GM18526 (cell line): ENCODE measurements around the gene RNF175.

Experiments
- POLR2A ChIP-seq: IDR thresholded peaks from 3 replicates; pipeline ENCODE4 v1.6.1; 2011; ENCODE audit not compliant: insufficient read length; ENCODE audit errors: extremely low read depth

The RNF175 gene

GRCh38 chr4:153771046-153771445 lies 11.2 kb upstream of the RNF175 start:
- no peak for TF ChIP-seq POLR2A

GRCh38 chr4:153766758-153767157 lies 6.9 kb upstream of the RNF175 start:
- no peak for TF ChIP-seq POLR2A

- no peak for TF ChIP-seq POLR2A
Observed at GRCh38 chr4:153765894-153766293, 6.1 kb upstream of the RNF175 start.

GRCh38 chr4:153764601-153765368 lies 5.0 kb upstream of the RNF175 start:
- TF ChIP-seq POLR2A, result no peak

GRCh38 chr4:153763404-153763803 lies 3.6 kb upstream of the RNF175 start:
- TF ChIP-seq POLR2A, result no peak

- TF ChIP-seq POLR2A, result no peak
Observed at GRCh38 chr4:153758688-153759406, 977 bp downstream of the RNF175 start.

- TF ChIP-seq POLR2A, result no peak
Observed at GRCh38 chr4:153758136-153758535, 1.7 kb downstream of the RNF175 start.

- TF ChIP-seq POLR2A, result no peak
Observed at GRCh38 chr4:153757407-153757806, 2.4 kb downstream of the RNF175 start.

- TF ChIP-seq POLR2A, result no peak
Observed at GRCh38 chr4:153755186-153755585, 4.6 kb downstream of the RNF175 start.

- no peak for TF ChIP-seq POLR2A
Observed at GRCh38 chr4:153750197-153750817, 9.5 kb downstream of the RNF175 start.

- TF ChIP-seq POLR2A, result no peak
Observed at GRCh38 chr4:153748378-153748777, 11.4 kb downstream of the RNF175 start.

GRCh38 chr4:153747406-153747955 lies 12.3 kb downstream of the RNF175 start:
- no peak for TF ChIP-seq POLR2A

GRCh38 chr4:153745651-153746050 lies 14.2 kb downstream of the RNF175 start:
- TF ChIP-seq POLR2A, result no peak

- no peak for TF ChIP-seq POLR2A
Observed at GRCh38 chr4:153741541-153741940, 18.3 kb downstream of the RNF175 start.

- no peak for TF ChIP-seq POLR2A
Observed at GRCh38 chr4:153735906-153736461, 23.8 kb downstream of the RNF175 start.
